Gastroesophageal sphincter (tissue), 3 donors: ENCODE data around the gene DNASE1L2.

Source experiments
- CTCF ChIP-seq, 4 experiments: fragments of 200-600 bp in 2 of 4; fragments of 450-650 bp in 2 of 4; sonication (generic) in 1 of 4; IDR thresholded peaks; one replicate each; pipeline ENCODE4 v1.5.1; 2017 to 2019; ENCODE audit warnings: antibody characterized with exemption in 4 of 4, mild to moderate bottlenecking in 2 of 4, moderate library complexity in 2 of 4
- POLR2A ChIP-seq, 2 donors: fragments of 450-650 bp; IDR thresholded peaks; one replicate each; pipeline ENCODE4 v1.6.1; 2017; ENCODE audit warnings: antibody characterized with exemption in 2 of 2, mild to moderate bottlenecking in 2 of 2, moderate library complexity in 1 of 2

DNA sequence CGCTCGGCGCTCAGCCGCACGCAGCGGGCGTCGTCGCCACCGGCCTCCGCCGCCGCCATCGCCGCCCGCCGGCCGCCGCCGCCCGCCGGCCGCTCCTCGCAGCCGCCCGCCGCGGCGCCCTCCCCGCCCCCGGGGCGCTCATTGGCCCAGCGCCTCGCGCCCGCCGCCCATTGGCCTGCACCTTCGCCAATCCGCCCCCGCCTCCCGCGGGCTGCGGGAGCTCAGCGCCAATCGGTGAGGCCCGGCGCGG, 21.6 kb upstream of the DNASE1L2 start, which contains the start of gene PGP:
- TF ChIP-seq CTCF (IDR thresholded peaks at IDR 0.05) (peak in 1 of 4 experiments; percentile 45), POLR2A (IDR thresholded peaks at IDR 0.05) (no peak)
